ENCODE results near the gene RHOH. TPM values are rescaled to one million over a fixed set of nuclear protein-coding genes. Genes with fewer than 3 reads are reported as not detected.
"Not testable (repeated sequence)": the region's sequence is repeated elsewhere in the genome, so short reads cannot be mapped to it uniquely, and the experiment has no call there.

RHOH gene
- total RNA-seq, 1 donor from 2014 or later, result not detected

- Mint-ChIP-seq H3K4me3 (ENCODE audit: unreplicated experiment) (no peak overlapping the region), H3K4me1 (ENCODE audit: low read depth, unreplicated experiment) (peaks cover 7% of the 10 kb centered on the region), H3K9me3 (ENCODE audit: unreplicated experiment) (no peaks in the 10 kb centered on the region), H3K36me3 (ENCODE audit: low read depth, unreplicated experiment) (no peaks in the 10 kb centered on the region), H3K27ac (ENCODE audit: unreplicated experiment) (no peak overlapping the region), H3K27me3 (ENCODE audit: low read depth, unreplicated experiment) (peaks cover 2% of the 10 kb centered on the region)
- Histone ChIP-seq H3K36me3 (ENCODE audit: insufficient read depth, low read length) (no peaks in the 10 kb centered on the region), H3K4me3 (ENCODE audit: insufficient read depth, low read depth, low read length) (no peak overlapping the region), H2AFZ (ENCODE audit: low read depth, low read length) (peak overlapping the region; percentile 38), H3K4me1 (ENCODE audit: insufficient read depth, low read length) (no peaks in the 10 kb centered on the region), H3K27me3 (ENCODE audit: insufficient read depth, low read length) (no peaks in the 10 kb centered on the region), H3K27ac (ENCODE audit: low read depth, low read length) (no peak overlapping the region), H3K79me2 (ENCODE audit: insufficient read depth, low read length) (no peaks in the 10 kb centered on the region), H3K9me3 (ENCODE audit: insufficient read depth, low read depth, low read length) (peaks cover 7% of the 10 kb centered on the region), H3K9ac (ENCODE audit: low read length) (no peak overlapping the region), H4K20me1 (ENCODE audit: insufficient read depth, low read length) (no peaks in the 10 kb centered on the region), H3K4me2 (ENCODE audit: low read length) (no peak overlapping the region)
- FAIRE-seq (no peak), DNase-seq (ENCODE audit: low read depth) (no peak)
- TF ChIP-seq EZH2 (IDR thresholded peaks at IDR 0.05; ENCODE audit: insufficient read depth, low read length) (no peak), CTCF (IDR thresholded peaks at IDR 0.05; ENCODE audit: insufficient read depth, low read depth, low read length) (no peak)
Observed at GRCh38 chr4:40292313-40292759, 95.5 kb downstream of the RHOH start.

GRCh38 chr4:40294339-40294738 is 97.5 kb downstream of the RHOH start:
- FAIRE-seq (no peak), DNase-seq (ENCODE audit: low read depth) (no peak)
- Histone ChIP-seq H3K4me3 (ENCODE audit: insufficient read depth, low read depth, low read length) (no peak overlapping the region), H3K4me1 (ENCODE audit: insufficient read depth, low read length) (no peaks in the 10 kb centered on the region), H3K27ac (ENCODE audit: low read depth, low read length) (no peak overlapping the region), H3K79me2 (ENCODE audit: insufficient read depth, low read length) (no peaks in the 10 kb centered on the region), H3K9ac (ENCODE audit: low read length) (no peak overlapping the region), H3K4me2 (ENCODE audit: low read length) (no peak overlapping the region), H2AFZ (ENCODE audit: low read depth, low read length) (no peak overlapping the region), H3K36me3 (ENCODE audit: insufficient read depth, low read length) (no peaks in the 10 kb centered on the region), H4K20me1 (ENCODE audit: insufficient read depth, low read length) (no peaks in the 10 kb centered on the region), H3K27me3 (ENCODE audit: insufficient read depth, low read length) (no peaks in the 10 kb centered on the region), H3K9me3 (ENCODE audit: insufficient read depth, low read depth, low read length) (peaks cover 7% of the 10 kb centered on the region)
- no peak overlapping the region for H3K27ac Mint-ChIP-seq (ENCODE audit: unreplicated experiment)
- peaks cover 2% of the 10 kb centered on the region for H3K27me3 Mint-ChIP-seq (ENCODE audit: low read depth, unreplicated experiment)
- no peaks in the 10 kb centered on the region for H3K9me3 Mint-ChIP-seq (ENCODE audit: unreplicated experiment)
- no peak overlapping the region for H3K4me3 Mint-ChIP-seq (ENCODE audit: unreplicated experiment)
- no peaks in the 10 kb centered on the region for H3K36me3 Mint-ChIP-seq (ENCODE audit: low read depth, unreplicated experiment)
- H3K4me1 Mint-ChIP-seq (ENCODE audit: low read depth, unreplicated experiment), result peaks cover 6% of the 10 kb centered on the region
- TF ChIP-seq EZH2 (IDR thresholded peaks at IDR 0.05; ENCODE audit: insufficient read depth, low read length), result no peak
- no peak for TF ChIP-seq CTCF (IDR thresholded peaks at IDR 0.05; ENCODE audit: insufficient read depth, low read depth, low read length)

GRCh38 chr4:40295030-40295429 is 98.2 kb downstream of the RHOH start:
- H4K20me1 ChIP-seq (ENCODE audit: insufficient read depth, low read length); H3K4me3 ChIP-seq (ENCODE audit: insufficient read depth, low read depth, low read length); H3K36me3 ChIP-seq (ENCODE audit: insufficient read depth, low read length); FAIRE-seq; H3K4me1 Mint-ChIP-seq (ENCODE audit: low read depth, unreplicated experiment); DNase-seq (ENCODE audit: low read depth); H3K79me2 ChIP-seq (ENCODE audit: insufficient read depth, low read length); H3K4me3 Mint-ChIP-seq (ENCODE audit: unreplicated experiment); H2AFZ ChIP-seq (ENCODE audit: low read depth, low read length); H3K9me3 ChIP-seq (ENCODE audit: insufficient read depth, low read depth, low read length); H3K4me2 ChIP-seq (ENCODE audit: low read length); H3K27me3 Mint-ChIP-seq (ENCODE audit: low read depth, unreplicated experiment); H3K9me3 Mint-ChIP-seq (ENCODE audit: unreplicated experiment); H3K27me3 ChIP-seq (ENCODE audit: insufficient read depth, low read length); H3K27ac Mint-ChIP-seq (ENCODE audit: unreplicated experiment); H3K4me1 ChIP-seq (ENCODE audit: insufficient read depth, low read length); H3K27ac ChIP-seq (ENCODE audit: low read depth, low read length); H3K36me3 Mint-ChIP-seq (ENCODE audit: low read depth, unreplicated experiment); H3K9ac ChIP-seq (ENCODE audit: low read length): not testable (repeated sequence)

All from astrocyte (in vitro differentiated cells and primary cell).